NCI-H1105 treated with DMSO at 0.1 percent for 48 hours (cell line): ENCODE results near the gene TMEM121.

Experiments used
- DNase-seq: peaks from one replicate; lab custom pipeline; 2025; lab: John Stamatoyannopoulos, UW

Gene TMEM121

GRCh38 chr14:105525861-105526775, at the start of gene TMEM121:
TSS of gene TMEM121 (plus strand) at chr14:105526583. CDS start at chr14:105528835, 2,252 bp downstream.
- DNase-seq: peak; percentile 39

GRCh38 chr14:105476831-105477659, 49.3 kb upstream of the TMEM121 start:
- no peak for DNase-seq

- no peak for DNase-seq
These were observed 48.6 kb upstream of the TMEM121 start for GRCh38 chr14:105477660-105478397.

DNA sequence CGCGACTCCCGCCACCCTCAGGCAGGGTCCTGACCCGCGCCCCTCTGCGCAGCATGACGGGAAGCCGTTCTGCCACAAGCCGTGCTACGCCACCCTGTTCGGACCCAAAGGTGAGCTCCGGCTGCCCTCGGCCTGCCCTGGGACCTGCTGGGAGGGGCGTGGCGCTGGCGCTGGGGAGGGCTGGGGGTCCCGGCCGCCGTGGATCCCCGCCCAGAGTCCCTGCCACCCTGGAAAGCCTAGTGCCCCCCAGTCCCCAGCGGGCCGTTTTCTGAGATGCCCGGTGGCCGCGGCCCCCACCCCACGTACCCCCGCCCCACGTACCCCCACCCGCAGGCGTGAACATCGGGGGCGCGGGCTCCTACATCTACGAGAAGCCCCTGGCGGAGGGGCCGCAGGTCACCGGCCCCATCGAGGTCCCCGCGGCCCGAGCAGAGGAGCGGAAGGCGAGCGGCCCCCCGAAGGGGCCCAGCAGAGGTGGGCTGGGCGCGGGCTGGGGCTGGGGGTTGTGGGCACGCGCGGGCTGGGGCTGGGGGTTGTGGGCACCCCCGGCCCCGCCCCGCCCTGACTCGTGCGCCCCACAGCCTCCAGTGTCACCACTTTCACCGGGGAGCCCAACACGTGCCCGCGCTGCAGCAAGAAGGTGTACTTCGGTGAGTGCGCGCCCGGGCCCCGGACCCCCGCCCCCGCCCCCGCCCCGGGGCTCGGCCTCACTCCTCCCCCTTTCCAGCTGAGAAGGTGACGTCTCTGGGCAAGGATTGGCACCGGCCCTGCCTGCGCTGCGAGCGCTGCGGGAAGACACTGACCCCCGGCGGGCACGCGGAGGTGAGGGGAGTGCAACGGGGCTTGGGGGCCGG, 47.8 kb upstream of the TMEM121 start:
- DNase-seq: no peak

- no peak for DNase-seq
These were observed 46.8 kb upstream of the TMEM121 start for GRCh38 chr14:105479431-105480158.

DNA sequence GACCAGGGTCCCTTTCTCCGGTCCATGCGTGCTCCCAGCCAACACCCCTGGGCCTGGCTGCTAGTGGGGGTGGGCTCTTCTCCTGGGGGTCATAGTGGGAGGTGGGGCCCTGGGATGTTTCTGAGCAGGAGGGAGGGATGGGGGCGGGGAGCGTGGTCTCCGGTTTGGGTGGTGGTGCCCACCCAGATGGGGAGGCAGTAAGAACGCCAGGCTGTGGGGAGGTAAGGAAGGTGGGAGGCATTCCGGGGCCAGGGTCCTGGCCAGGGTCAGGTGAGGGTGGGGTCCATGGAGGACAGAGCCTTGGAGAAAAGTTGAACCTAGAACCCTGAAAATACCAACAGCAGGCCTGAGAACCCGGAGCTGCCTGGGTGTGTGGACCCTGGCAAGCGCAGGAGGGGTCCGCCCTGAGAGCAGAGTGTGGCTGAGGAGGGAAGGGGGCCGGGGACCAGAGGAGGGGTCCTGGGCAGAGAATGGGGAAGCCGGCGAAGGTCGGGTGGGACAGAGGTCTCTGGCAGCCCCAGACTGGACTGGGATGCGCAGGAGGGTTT, 46.1 kb upstream of the TMEM121 start:
- no peak for DNase-seq

DNA sequence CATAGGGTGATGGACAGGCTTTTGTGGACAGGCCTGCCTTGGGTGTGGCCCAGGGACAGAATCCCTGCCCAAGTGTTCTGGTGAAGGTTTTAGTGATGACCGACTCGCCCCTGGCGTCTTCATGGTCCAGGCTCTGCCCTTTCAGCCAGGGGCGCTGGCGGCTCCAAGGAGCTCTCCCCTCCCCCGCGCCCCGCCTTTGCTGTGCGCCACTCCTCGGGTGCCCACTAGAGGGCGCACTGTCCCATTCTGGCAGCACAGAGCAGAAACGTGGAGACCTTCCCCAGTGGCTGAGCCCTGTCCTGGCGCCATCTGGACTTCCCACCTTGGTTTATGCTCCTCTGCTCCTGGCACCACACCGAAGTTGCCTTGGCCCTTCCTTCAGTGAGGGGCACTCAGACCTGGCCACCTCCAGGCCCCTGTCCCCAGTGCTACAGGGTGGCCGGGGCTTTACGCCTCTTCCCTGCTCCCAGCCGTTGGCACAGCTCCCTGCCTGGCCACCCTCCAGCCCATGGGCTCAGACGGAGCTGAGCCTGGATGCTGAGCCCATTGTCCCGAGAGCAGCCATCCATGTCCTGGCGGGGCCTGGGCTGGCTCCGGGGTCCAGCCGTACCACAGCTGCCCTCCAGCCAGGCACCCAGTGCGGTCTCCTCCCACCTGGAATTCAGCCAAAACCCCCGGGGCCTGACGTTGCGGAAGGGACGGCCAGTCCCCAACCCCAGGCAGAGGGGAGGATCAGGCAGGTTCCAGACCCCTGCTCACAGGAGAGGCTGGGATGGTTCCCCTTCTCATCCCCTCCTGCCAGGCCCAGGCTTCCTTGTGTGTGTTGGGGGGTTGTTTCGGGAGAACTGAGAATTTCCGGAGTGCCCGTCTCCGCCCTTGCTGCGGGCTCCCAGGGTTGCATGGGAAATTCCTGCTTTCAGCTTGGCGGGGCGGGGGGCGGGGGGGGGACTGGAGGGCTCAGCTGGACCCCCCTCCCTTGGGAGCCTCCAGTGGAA, 45.3 kb upstream of the TMEM121 start:
- peak; percentile 90 for DNase-seq

GRCh38 chr14:105481886-105482457, 44.4 kb upstream of the TMEM121 start:
- DNase-seq: peak; percentile 96

DNA sequence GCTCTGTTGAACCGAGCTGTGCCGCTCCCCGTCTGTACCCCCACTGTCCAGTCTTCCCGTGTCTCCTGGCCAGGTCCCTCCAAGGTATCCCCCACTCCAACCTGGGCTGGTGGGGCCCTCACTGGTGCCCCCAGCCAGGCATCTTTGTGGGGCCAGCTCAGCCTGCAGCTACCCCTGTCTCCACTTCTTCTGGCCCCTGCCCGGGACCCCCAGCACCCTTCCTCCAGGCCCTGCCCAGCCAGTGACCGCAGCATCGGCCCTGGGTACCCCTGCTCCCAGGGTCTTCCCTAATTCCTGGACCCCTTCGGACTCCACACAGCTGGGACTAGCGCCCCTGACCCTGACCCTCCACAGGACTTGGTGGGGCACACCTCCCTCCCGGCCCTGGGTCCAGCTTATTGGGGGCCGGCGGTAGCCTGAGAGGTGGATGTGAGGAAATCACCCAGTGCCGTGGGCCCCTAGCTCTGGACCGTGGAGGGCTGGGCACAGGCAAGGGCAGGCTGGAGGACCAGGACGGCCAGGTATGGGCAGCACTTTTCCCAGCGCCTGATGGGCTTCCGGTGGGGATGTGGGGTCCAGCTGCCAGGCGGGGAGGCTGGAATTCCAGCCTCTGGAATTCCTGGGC, 43.8 kb upstream of the TMEM121 start:
- no peak for DNase-seq

DNA sequence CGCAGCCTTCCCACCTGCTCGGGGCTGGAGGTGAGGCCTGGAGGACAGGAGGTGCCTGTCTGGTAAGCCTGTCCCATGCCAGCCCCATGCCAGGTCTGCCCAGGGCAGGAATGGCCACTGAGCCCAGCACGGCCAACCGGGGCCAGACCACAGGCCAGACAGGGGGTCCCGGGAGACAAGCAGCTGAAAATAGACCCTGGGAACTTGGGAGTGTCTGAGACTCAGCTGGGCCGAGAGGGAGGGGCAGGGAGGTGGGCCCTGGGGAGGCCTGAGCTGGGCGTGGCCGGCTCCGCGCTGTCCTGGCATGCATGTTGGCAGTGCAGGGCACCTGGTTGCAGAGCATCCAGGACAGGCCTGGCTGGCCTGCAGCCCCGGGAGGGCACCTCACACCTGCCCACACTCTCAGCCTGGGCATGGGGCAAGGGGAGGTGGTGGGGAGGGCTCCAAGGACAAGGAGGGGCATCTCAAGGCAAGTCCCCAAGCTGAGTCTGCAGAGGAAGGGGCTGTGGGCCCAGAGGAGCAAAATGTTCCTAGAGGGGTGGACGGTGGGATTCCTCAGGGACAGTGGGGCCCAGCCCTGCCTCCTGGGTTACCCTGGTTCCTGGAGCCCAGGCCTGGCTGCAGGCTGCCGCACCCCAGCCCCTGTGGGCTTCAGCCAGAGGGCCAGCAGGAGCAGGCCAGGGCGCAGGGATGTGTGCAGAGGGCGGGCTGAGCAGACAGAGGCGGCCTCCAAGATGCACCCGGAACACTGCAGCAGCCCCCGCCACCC, 42.9 kb upstream of the TMEM121 start:
- DNase-seq: no peak

GRCh38 chr14:105484069-105484996, 42.0 kb upstream of the TMEM121 start:
- DNase-seq: no peak

GRCh38 chr14:105484997-105485393, 41.4 kb upstream of the TMEM121 start:
- DNase-seq: no peak

DNA sequence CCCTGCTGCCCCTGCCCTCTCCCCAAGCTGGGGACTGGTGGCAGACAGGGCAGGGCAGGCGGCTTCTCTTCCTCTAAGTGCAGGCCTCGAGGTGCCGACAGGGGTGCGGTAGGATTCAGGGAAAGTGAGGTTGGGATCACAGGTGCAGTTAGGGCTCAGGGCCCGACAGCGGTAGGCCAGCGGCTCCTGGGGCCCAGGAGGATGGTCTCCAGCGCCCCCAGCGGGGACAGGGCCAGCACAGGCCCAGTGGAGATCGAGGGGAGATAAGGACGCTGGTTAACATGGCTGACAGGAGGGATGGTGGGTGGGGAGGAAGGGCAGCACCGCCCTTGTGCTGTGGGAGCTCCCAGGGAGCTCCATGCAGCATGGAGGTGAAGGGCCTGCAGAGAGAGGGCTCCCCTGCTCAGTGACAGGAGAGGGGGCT, 40.6 kb upstream of the TMEM121 start:
- DNase-seq: no peak

GRCh38 chr14:105486163-105486973, 40.0 kb upstream of the TMEM121 start, which contains the start of gene CRIP1:
TSS of gene CRIP1 (plus strand) at chr14:105486886. CDS start at chr14:105487260, 374 bp downstream.
- no peak for DNase-seq

GRCh38 chr14:105486974-105487448, 39.4 kb upstream of the TMEM121 start:
- DNase-seq: peak; percentile 30
